RWPE2 (cell line): ENCODE measurements around the gene MALRD1.

ENCODE experiments used
- ATAC-seq: fragments of 200-7000 bp; cut with Tn5 transposase; 3 replicates; pipeline ENCODE4 v1.9.1; 2021; ENCODE audit warnings: low read depth
- DNase-seq: peaks from one replicate; pipeline ENCODE4 v3.0.0-alpha.2; 2020; ENCODE audit warnings: low spot score
- H3K27ac ChIP-seq: fragments of 450-650 bp; 2 replicates; pipeline ENCODE4 v1.5.1; 2017; ENCODE audit warnings: mild to moderate bottlenecking; ENCODE audit not compliant: poor library complexity, severe bottlenecking
- H3K27me3 ChIP-seq: fragments of 250-450 bp; sonication (Bioruptor Pico); 2 replicates; pipeline ENCODE4 v1.5.1; 2021; ENCODE audit warnings: mild to moderate bottlenecking, moderate library complexity; ENCODE audit not compliant: insufficient read depth, poor library complexity, severe bottlenecking
- H3K36me3 ChIP-seq: fragments of 250-450 bp; sonication (Bioruptor Pico); 2 replicates; pipeline ENCODE4 v1.5.1; 2020; ENCODE audit warnings: low read depth, mild to moderate bottlenecking, moderate library complexity
- H3K4me1 ChIP-seq: fragments of 250-450 bp; sonication (Bioruptor Pico); 2 replicates; pipeline ENCODE4 v1.5.1; 2021; ENCODE audit warnings: mild to moderate bottlenecking, moderate library complexity; ENCODE audit not compliant: insufficient read depth, poor library complexity, severe bottlenecking
- H3K4me3 ChIP-seq: fragments of 250-450 bp; sonication (Bioruptor Pico); 2 replicates; pipeline ENCODE4 v1.5.1; 2021; ENCODE audit warnings: mild to moderate bottlenecking, moderate library complexity; ENCODE audit not compliant: severe bottlenecking
- H3K9me3 ChIP-seq: fragments of 250-450 bp; sonication (Bioruptor Pico); 2 replicates; pipeline ENCODE4 v1.5.1; 2021; ENCODE audit warnings: mild to moderate bottlenecking, moderate library complexity; ENCODE audit not compliant: severe bottlenecking
- TF ChIP-seq, protein P1 (sequence below): fragments of 450-650 bp; IDR thresholded peaks from one replicate; pipeline ENCODE4 v1.5.1; 2017; ENCODE audit warnings: mild to moderate bottlenecking, moderate library complexity; ENCODE audit not compliant: poor library complexity, severe bottlenecking

MALRD1 gene

GRCh38 chr10:19777806-19778205 lies 729.2 kb downstream of the MALRD1 start:
- Histone ChIP-seq H3K4me1 (no peaks in the 10 kb centered on the region), H3K27me3 (no peaks in the 10 kb centered on the region), H3K4me3 (no peak overlapping the region), H3K27ac (no peak overlapping the region), H3K9me3 (no peaks in the 10 kb centered on the region), H3K36me3 (no peaks in the 10 kb centered on the region)
- ATAC-seq (no peak), DNase-seq (no peak)
- TF ChIP-seq, protein P1, sequence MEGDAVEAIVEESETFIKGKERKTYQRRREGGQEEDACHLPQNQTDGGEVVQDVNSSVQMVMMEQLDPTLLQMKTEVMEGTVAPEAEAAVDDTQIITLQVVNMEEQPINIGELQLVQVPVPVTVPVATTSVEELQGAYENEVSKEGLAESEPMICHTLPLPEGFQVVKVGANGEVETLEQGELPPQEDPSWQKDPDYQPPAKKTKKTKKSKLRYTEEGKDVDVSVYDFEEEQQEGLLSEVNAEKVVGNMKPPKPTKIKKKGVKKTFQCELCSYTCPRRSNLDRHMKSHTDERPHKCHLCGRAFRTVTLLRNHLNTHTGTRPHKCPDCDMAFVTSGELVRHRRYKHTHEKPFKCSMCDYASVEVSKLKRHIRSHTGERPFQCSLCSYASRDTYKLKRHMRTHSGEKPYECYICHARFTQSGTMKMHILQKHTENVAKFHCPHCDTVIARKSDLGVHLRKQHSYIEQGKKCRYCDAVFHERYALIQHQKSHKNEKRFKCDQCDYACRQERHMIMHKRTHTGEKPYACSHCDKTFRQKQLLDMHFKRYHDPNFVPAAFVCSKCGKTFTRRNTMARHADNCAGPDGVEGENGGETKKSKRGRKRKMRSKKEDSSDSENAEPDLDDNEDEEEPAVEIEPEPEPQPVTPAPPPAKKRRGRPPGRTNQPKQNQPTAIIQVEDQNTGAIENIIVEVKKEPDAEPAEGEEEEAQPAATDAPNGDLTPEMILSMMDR, result no peak

DNA sequence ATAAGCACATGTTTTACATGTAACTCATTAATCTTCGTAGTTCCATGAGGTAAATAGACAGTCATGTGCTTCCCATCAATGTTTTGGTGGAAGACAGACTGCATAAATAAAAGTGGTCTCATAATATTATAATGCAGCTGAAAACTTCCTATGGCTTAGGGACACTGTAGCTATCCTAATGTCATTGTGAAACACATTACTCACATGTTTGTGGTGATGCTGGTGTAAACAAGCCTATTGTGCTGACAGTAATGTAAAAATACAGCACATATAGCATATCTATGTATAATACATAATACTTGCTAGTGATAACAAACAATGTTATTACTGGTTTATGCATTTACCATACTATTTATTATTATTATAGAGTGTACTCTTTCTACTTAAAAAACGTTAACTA lies 730.4 kb downstream of the MALRD1 start:
- Histone ChIP-seq H3K36me3 (no peaks in the 10 kb centered on the region), H3K4me1 (no peaks in the 10 kb centered on the region), H3K9me3 (no peaks in the 10 kb centered on the region), H3K4me3 (no peak overlapping the region), H3K27me3 (no peaks in the 10 kb centered on the region), H3K27ac (no peak overlapping the region)
- no peak for ATAC-seq
- TF ChIP-seq, protein P1, result no peak
- DNase-seq, result no peak

- ATAC-seq, result no peak
- TF ChIP-seq, protein P1, result no peak
- no peak overlapping the region for H3K27ac ChIP-seq
- DNase-seq, result no peak
- no peaks in the 10 kb centered on the region for H3K36me3 ChIP-seq
- no peaks in the 10 kb centered on the region for H3K9me3 ChIP-seq
- no peaks in the 10 kb centered on the region for H3K27me3 ChIP-seq
- no peak overlapping the region for H3K4me3 ChIP-seq
- H3K4me1 ChIP-seq, result no peaks in the 10 kb centered on the region
Observed at GRCh38 chr10:19782430-19783089, 734.0 kb downstream of the MALRD1 start.

- ATAC-seq (no peak), DNase-seq (no peak)
- TF ChIP-seq, protein P1, result no peak
- H3K36me3 ChIP-seq, result no peaks in the 10 kb centered on the region
- no peaks in the 10 kb centered on the region for H3K27me3 ChIP-seq
- H3K9me3 ChIP-seq, result no peaks in the 10 kb centered on the region
- no peaks in the 10 kb centered on the region for H3K4me1 ChIP-seq
- H3K4me3 ChIP-seq, result no peak overlapping the region
- H3K27ac ChIP-seq, result no peak overlapping the region
Observed at GRCh38 chr10:19783721-19784120, 735.1 kb downstream of the MALRD1 start.
